Measurements from ENCODE around the gene ADCYAP1R1.

- TF ChIP-seq POLR2A (IDR thresholded peaks at IDR 0.05; ENCODE audit: low read length): no peak
- no peak for TF ChIP-seq GATA1 (IDR thresholded peaks at IDR 0.05; ENCODE audit: low read depth, low read length)
Observed at GRCh38 chr7:31083210-31083786, 31.2 kb downstream of the ADCYAP1R1 start.

All from erythroblast (primary cell).